Astrocyte (in vitro differentiated cells and primary cell): Measurements from ENCODE around the gene TENT5C. TPM values are rescaled to one million over a fixed set of nuclear protein-coding genes. Genes with fewer than 3 reads are reported as not detected.

Source experiments
- DNase-seq: peaks from one replicate; pipeline ENCODE4 v3.0.0-alpha.2; 2010; ENCODE audit warnings: low read depth
- FAIRE-seq: peaks from 2 replicates; lab custom pipeline; 2011; peaks lifted over from hg19 to GRCh38; lab: Jason Lieb, UNC
- H2AFZ ChIP-seq: 2 replicates; pipeline ENCODE4 v1.6.0; 2012; ENCODE audit warnings: low read depth, low read length, inconsistent platforms
- H3K27ac ChIP-seq: 2 replicates; pipeline ENCODE4 v1.5.1; 2011; ENCODE audit warnings: low read depth, low read length, inconsistent platforms
- H3K27me3 ChIP-seq: 2 replicates; pipeline ENCODE4 v1.6.0; 2011; ENCODE audit warnings: low read length, inconsistent platforms; ENCODE audit not compliant: insufficient read depth
- H3K36me3 ChIP-seq: 2 replicates; pipeline ENCODE4 v1.5.1; 2011; ENCODE audit warnings: low read length, inconsistent platforms; ENCODE audit not compliant: insufficient read depth
- H3K4me1 ChIP-seq: 2 replicates; pipeline ENCODE4 v1.5.1; 2011; ENCODE audit warnings: low read length, inconsistent platforms; ENCODE audit not compliant: insufficient read depth
- H3K4me2 ChIP-seq: 2 replicates; pipeline ENCODE4 v1.6.0; 2012; ENCODE audit warnings: low read length, inconsistent platforms
- H3K4me3 ChIP-seq: 2 replicates; pipeline ENCODE4 v1.5.1; 2011; ENCODE audit warnings: low read depth, mild to moderate bottlenecking, low read length, inconsistent platforms; ENCODE audit not compliant: insufficient read depth
- H3K79me2 ChIP-seq: 2 replicates; pipeline ENCODE4 v1.6.0; 2012; ENCODE audit warnings: mild to moderate bottlenecking, low read length, inconsistent platforms; ENCODE audit not compliant: insufficient read depth
- H3K9ac ChIP-seq: 2 replicates; pipeline ENCODE4 v1.6.0; 2012; ENCODE audit warnings: mild to moderate bottlenecking, low read length, inconsistent platforms
- H3K9me3 ChIP-seq: 2 replicates; pipeline ENCODE4 v1.5.1; 2012; ENCODE audit warnings: low read depth, mild to moderate bottlenecking, low read length, inconsistent platforms; ENCODE audit not compliant: insufficient read depth
- H4K20me1 ChIP-seq: 2 replicates; pipeline ENCODE4 v1.6.0; 2012; ENCODE audit warnings: low read length, inconsistent platforms; ENCODE audit not compliant: insufficient read depth
- H3K27ac Mint-ChIP-seq: one replicate; pipeline ENCODE4 v1.8.0; 2021; ENCODE audit warnings: mild to moderate bottlenecking, mixed read lengths; ENCODE audit not compliant: unreplicated experiment
- H3K27me3 Mint-ChIP-seq: one replicate; pipeline ENCODE4 v1.8.0; 2021; ENCODE audit warnings: low read depth, mixed read lengths; ENCODE audit not compliant: unreplicated experiment
- H3K36me3 Mint-ChIP-seq: one replicate; pipeline ENCODE4 v1.8.0; 2021; ENCODE audit warnings: low read depth, mixed read lengths; ENCODE audit not compliant: unreplicated experiment
- H3K4me1 Mint-ChIP-seq: one replicate; pipeline ENCODE4 v1.8.0; 2021; ENCODE audit warnings: low read depth, mixed read lengths; ENCODE audit not compliant: unreplicated experiment
- H3K4me3 Mint-ChIP-seq: one replicate; pipeline ENCODE4 v1.8.0; 2021; ENCODE audit warnings: mild to moderate bottlenecking, moderate library complexity, mixed read lengths; ENCODE audit not compliant: unreplicated experiment
- H3K9me3 Mint-ChIP-seq: one replicate; pipeline ENCODE4 v1.8.0; 2021; ENCODE audit warnings: mild to moderate bottlenecking, mixed read lengths; ENCODE audit not compliant: unreplicated experiment
- CTCF ChIP-seq: IDR thresholded peaks from 2 replicates; pipeline ENCODE4 v1.5.1; 2011; ENCODE audit warnings: low read depth, mild to moderate bottlenecking, inconsistent platforms, low read length, moderate library complexity; ENCODE audit not compliant: insufficient read depth
- EZH2 ChIP-seq: IDR thresholded peaks from 2 replicates; pipeline ENCODE4 v1.6.1; 2012; ENCODE audit warnings: mild to moderate bottlenecking, low read length, inconsistent platforms; ENCODE audit not compliant: insufficient read depth
- total RNA-seq: library from RNA; stranded (reverse); gene quantifications from 2 replicates; pipeline ENCODE4 v1.2.1, GENCODE V29; 2021

The TENT5C gene
- total RNA-seq, 1 donor from 2014 or later = 0.77 TPM

GRCh38 chr1:117622726-117623125 lies 16.9 kb downstream of the TENT5C start:
- Histone ChIP-seq H3K27me3 (peaks cover 2% of the 10 kb centered on the region), H3K9me3 (no peaks in the 10 kb centered on the region), H3K27ac (no peak overlapping the region), H3K79me2 (no peaks in the 10 kb centered on the region), H3K4me1 (no peaks in the 10 kb centered on the region), H3K4me3 (no peak overlapping the region), H2AFZ (no peak overlapping the region), H4K20me1 (no peaks in the 10 kb centered on the region), H3K36me3 (no peaks in the 10 kb centered on the region), H3K4me2 (no peak overlapping the region), H3K9ac (no peak overlapping the region)
- H3K27me3 Mint-ChIP-seq = peaks cover 45% of the 10 kb centered on the region
- TF ChIP-seq EZH2 (no peak), CTCF (no peak)
- H3K9me3 Mint-ChIP-seq = no peaks in the 10 kb centered on the region
- FAIRE-seq (no peak), DNase-seq (no peak)
- H3K4me3 Mint-ChIP-seq = no peak overlapping the region
- H3K27ac Mint-ChIP-seq = no peak overlapping the region
- peaks cover 6% of the 10 kb centered on the region for H3K36me3 Mint-ChIP-seq
- H3K4me1 Mint-ChIP-seq = no peaks in the 10 kb centered on the region

GRCh38 chr1:117623141-117623540 lies 17.3 kb downstream of the TENT5C start:
- Mint-ChIP-seq H3K36me3 (peaks cover 6% of the 10 kb centered on the region), H3K27ac (peak overlapping the region; percentile 26), H3K9me3 (no peaks in the 10 kb centered on the region), H3K27me3 (peaks cover 42% of the 10 kb centered on the region), H3K4me1 (no peaks in the 10 kb centered on the region), H3K4me3 (no peak overlapping the region)
- TF ChIP-seq CTCF = no peak
- TF ChIP-seq EZH2 = no peak
- no peak for FAIRE-seq
- Histone ChIP-seq H4K20me1 (no peaks in the 10 kb centered on the region), H3K4me3 (no peak overlapping the region), H3K9me3 (no peaks in the 10 kb centered on the region), H2AFZ (no peak overlapping the region), H3K27ac (no peak overlapping the region), H3K4me1 (no peaks in the 10 kb centered on the region), H3K79me2 (no peaks in the 10 kb centered on the region), H3K27me3 (peaks cover 2% of the 10 kb centered on the region), H3K4me2 (no peak overlapping the region), H3K36me3 (no peaks in the 10 kb centered on the region), H3K9ac (no peak overlapping the region)
- DNase-seq = no peak

- Histone ChIP-seq H3K9me3 (no peaks in the 10 kb centered on the region), H4K20me1 (no peaks in the 10 kb centered on the region), H3K79me2 (no peaks in the 10 kb centered on the region), H3K4me3 (no peak overlapping the region), H3K9ac (no peak overlapping the region), H3K27ac (no peak overlapping the region), H3K4me2 (no peak overlapping the region), H3K27me3 (peaks cover 2% of the 10 kb centered on the region), H3K36me3 (no peaks in the 10 kb centered on the region), H2AFZ (no peak overlapping the region), H3K4me1 (no peaks in the 10 kb centered on the region)
- TF ChIP-seq EZH2 (no peak), CTCF (no peak)
- Mint-ChIP-seq H3K4me1 (no peaks in the 10 kb centered on the region), H3K27ac (no peak overlapping the region), H3K27me3 (peaks cover 39% of the 10 kb centered on the region), H3K4me3 (no peak overlapping the region), H3K36me3 (peaks cover 6% of the 10 kb centered on the region), H3K9me3 (no peaks in the 10 kb centered on the region)
- FAIRE-seq (no peak), DNase-seq (no peak)
Observed at GRCh38 chr1:117623698-117624097, 17.9 kb downstream of the TENT5C start.
